Sigmoid colon (tissue), 7 donors: Measurements from ENCODE around the gene C6orf132. TPM values are rescaled to one million over a fixed set of nuclear protein-coding genes. Genes with fewer than 3 reads are reported as not detected.

Experiments used
- DNase-seq: peaks from one replicate; pipeline ENCODE4 v3.0.0-alpha.2; 2019
- H3K27ac ChIP-seq, 4 donors: fragments of 200-600 bp; sonication (generic); one replicate each; pipeline ENCODE4 v1.5.1; 2016 to 2019; ENCODE audit warnings: mild to moderate bottlenecking in 1 of 4
- H3K27me3 ChIP-seq, 3 donors: fragments of 200-600 bp; sonication (generic); one replicate each; pipeline ENCODE4 v1.5.1; 2019; ENCODE audit warnings: mild to moderate bottlenecking in 1 of 3
- H3K36me3 ChIP-seq, 4 donors: fragments of 200-600 bp; sonication (generic); one replicate each; pipeline ENCODE4 v1.5.1; 2016 to 2019
- H3K4me1 ChIP-seq, 4 donors: fragments of 200-600 bp; sonication (generic); one replicate each; pipeline ENCODE4 v1.5.1; 2017 to 2019
- H3K4me3 ChIP-seq, 4 donors: fragments of 200-600 bp; sonication (generic); one replicate each; pipeline ENCODE4 v1.5.1; 2017 to 2019; ENCODE audit warnings: mild to moderate bottlenecking in 2 of 4, moderate library complexity in 1 of 4
- H3K9me3 ChIP-seq, 4 donors: fragments of 200-600 bp in 3 of 4; sonication (generic) in 3 of 4; one replicate each; pipeline versions ENCODE4 v1.5.1 to v1.6.1; 2013 to 2019
- EP300 ChIP-seq, 4 donors: sonication (generic); formaldehyde crosslinking; IDR thresholded peaks; one replicate each; pipeline ENCODE4 v1.6.1; 2017; ENCODE audit warnings: antibody characterized with exemption in 4 of 4
- POLR2A ChIP-seq, 2 donors: fragments of 450-650 bp; IDR thresholded peaks; one replicate each; pipeline ENCODE4 v1.6.1; 2016; ENCODE audit warnings: antibody characterized with exemption in 2 of 2, mild to moderate bottlenecking in 2 of 2, moderate library complexity in 2 of 2
- POLR2AphosphoS5 ChIP-seq, 4 donors: sonication (generic); formaldehyde crosslinking; IDR thresholded peaks; one replicate each; pipeline ENCODE4 v1.6.1; 2017; ENCODE audit warnings: antibody characterized with exemption in 4 of 4
- WGBS, 2 donors: extraction: QIAGEN DNeasy Blood & Tissue Kit; methylation state at CpG; one replicate each; pipeline ENCODE4 v1.1.7; 2013; 5-methylcytosine and 5-hydroxymethylcytosine counted together
- intact Hi-C: fragments of 100-400 bp; cut with DNase I; formaldehyde crosslinking; loops from one replicate; pipeline ENCODE4 v1.15.1; 2023
- polyA plus RNA-seq, 3 donors: library from polyadenylated mRNA; stranded (reverse); fragments of 200-250 nt; gene quantifications; one replicate each; pipeline ENCODE4 v1.2.3, GENCODE V29; 2013
- total RNA-seq, 4 donors: library from RNA; depleted of rRNA; stranded (reverse); fragments of >200 nt; gene quantifications; one replicate each; pipeline ENCODE4 v1.1.0, GENCODE V29; 2016
- TF ChIP-seq, protein P1 (sequence below), 4 experiments: fragments of 450-650 bp in 3 of 4; fragments of 200-600 bp in 1 of 4; IDR thresholded peaks; one replicate each; pipeline ENCODE4 v1.5.1; 2016 to 2019; ENCODE audit warnings: antibody characterized with exemption in 4 of 4, mild to moderate bottlenecking in 3 of 4, moderate library complexity in 2 of 4
- donor health status: healthy with polysubstance abuse.
- donor health status: Bipolar disorder and iron deficiency.
- donor health status: healthy.

Gene C6orf132
- total and polyA plus RNA-seq, 7 donors: 0.33 to 91.3 (median 20.9) TPM; not detected in 1

DNA sequence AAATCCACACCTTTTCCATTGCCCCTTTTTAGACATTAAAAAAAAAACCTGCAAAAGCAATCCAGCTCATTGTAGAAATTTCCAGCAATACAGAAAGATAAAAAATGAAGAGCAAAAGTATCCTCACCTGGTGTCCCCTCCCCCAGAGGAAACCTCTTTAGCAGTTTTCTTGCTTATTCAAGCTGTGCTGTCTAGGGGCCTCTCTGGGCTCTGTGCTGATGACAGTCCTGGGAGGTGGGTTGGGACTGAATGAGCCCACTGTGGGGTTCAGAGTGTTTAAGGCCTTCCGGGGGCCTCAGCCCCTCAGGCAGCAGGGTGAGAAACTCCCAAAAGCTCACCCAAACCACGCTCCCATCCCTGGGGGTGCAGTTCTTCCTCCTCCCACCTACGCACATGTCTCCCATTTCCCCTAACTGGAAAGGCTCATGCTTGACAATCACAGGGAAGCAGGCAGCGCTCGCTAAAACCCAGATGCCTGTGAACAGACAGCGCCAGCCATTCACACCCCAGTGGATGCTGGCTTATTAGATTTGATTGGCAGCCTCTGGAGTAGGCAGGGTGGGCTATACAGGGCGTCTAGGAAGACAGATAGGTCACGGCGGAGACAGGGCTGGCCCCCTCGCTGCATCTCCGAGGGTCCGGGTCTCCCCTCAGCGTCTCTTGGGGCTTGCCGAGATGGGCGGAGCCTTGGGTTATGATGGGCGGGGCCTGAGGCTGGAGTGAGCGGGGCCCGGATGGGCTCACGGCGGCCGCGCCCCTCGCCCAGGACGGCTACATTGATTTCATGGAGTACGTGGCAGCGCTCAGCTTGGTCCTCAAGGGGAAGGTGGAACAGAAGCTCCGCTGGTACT is 35.3 kb upstream of the C6orf132 start:
- no peaks in the 10 kb centered on the region for H3K36me3 ChIP-seq
- no peak overlapping the region for H3K4me3 ChIP-seq
- no peak overlapping the region for H3K27ac ChIP-seq
- H3K9me3 ChIP-seq: no peaks in the 10 kb centered on the region
- intact Hi-C loops: no loop called here
- no peak for TF ChIP-seq POLR2A (IDR thresholded peaks at IDR 0.05)
- no peak for TF ChIP-seq EP300 (IDR thresholded peaks at IDR 0.05)
- TF ChIP-seq, protein P1, sequence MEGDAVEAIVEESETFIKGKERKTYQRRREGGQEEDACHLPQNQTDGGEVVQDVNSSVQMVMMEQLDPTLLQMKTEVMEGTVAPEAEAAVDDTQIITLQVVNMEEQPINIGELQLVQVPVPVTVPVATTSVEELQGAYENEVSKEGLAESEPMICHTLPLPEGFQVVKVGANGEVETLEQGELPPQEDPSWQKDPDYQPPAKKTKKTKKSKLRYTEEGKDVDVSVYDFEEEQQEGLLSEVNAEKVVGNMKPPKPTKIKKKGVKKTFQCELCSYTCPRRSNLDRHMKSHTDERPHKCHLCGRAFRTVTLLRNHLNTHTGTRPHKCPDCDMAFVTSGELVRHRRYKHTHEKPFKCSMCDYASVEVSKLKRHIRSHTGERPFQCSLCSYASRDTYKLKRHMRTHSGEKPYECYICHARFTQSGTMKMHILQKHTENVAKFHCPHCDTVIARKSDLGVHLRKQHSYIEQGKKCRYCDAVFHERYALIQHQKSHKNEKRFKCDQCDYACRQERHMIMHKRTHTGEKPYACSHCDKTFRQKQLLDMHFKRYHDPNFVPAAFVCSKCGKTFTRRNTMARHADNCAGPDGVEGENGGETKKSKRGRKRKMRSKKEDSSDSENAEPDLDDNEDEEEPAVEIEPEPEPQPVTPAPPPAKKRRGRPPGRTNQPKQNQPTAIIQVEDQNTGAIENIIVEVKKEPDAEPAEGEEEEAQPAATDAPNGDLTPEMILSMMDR (IDR thresholded peaks at IDR 0.05): no peak
- no peak for TF ChIP-seq POLR2AphosphoS5 (IDR thresholded peaks at IDR 0.05)
- DNase-seq: no peak
- 22 to 64% methylated on average over 27 of the region's 27 CpGs for WGBS, 2 donors
- H3K4me1 ChIP-seq: no peaks in the 10 kb centered on the region
- peaks cover 0 to 8% (median 0%) of the 10 kb centered on the region in 3 donors for H3K27me3 ChIP-seq

DNA sequence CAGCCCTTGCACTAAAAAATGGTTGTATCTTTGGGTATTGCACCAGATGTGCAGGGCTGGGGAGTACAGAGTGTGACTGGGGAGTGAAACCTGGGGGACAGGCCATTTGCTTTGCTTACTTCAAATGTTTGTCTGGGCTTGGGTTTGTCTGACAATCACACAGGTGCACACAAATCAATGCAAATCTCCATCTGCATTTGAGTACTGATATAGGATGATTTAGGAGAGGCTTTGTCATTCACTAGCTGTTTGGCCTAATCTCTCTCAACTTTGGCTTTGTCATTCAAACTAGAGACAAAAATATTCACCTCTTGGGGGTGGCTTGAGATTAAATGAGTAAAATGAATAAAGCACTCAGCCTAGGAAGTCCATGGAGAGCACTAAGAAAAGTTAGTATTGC is 34.6 kb upstream of the C6orf132 start:
- intact Hi-C loops: no loop called here

DNA sequence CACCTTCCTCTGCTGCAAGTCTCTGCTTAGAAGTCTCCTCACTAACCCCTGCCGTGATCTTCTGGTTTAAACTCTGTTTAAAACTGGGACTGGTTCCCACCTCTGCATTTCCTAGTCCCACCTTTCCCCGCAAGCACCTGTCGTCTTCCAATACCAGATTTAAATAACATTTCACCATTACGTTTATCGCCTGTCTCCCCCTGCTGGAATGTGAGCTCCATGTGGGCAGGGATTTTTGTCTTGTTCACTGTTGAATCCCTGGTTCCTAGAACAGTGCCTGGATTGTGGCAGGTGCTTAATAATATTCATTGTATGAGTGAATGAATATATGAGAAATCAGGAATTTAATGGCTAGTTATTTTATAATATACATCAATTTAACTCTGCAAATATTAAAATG is 33.4 kb upstream of the C6orf132 start:
- TF ChIP-seq POLR2A (IDR thresholded peaks at IDR 0.05) (no peak), POLR2AphosphoS5 (IDR thresholded peaks at IDR 0.05) (no peak), EP300 (IDR thresholded peaks at IDR 0.05) (no peak)
- TF ChIP-seq, protein P1 (IDR thresholded peaks at IDR 0.05): no peak
- no peaks in the 10 kb centered on the region for H3K4me1 ChIP-seq
- WGBS, 2 donors: 76 to 81% methylated on average over 5 of the region's 5 CpGs
- no peak overlapping the region for H3K4me3 ChIP-seq
- H3K27me3 ChIP-seq: peaks cover 0 to 8% (median 0%) of the 10 kb centered on the region in 3 donors
- H3K36me3 ChIP-seq: no peaks in the 10 kb centered on the region
- no peaks in the 10 kb centered on the region for H3K9me3 ChIP-seq
- H3K27ac ChIP-seq: no peak overlapping the region
- intact Hi-C loops: no loop called here
- no peak for DNase-seq

More for the DNA sequence above, 34.6 kb upstream of the C6orf132 start:
- Histone ChIP-seq H3K4me3 (no peak overlapping the region), H3K4me1 (no peaks in the 10 kb centered on the region), H3K9me3 (no peaks in the 10 kb centered on the region), H3K36me3 (no peaks in the 10 kb centered on the region), H3K27ac (no peak overlapping the region), H3K27me3 (peaks cover 0 to 8% (median 0%) of the 10 kb centered on the region in 3 donors)
- TF ChIP-seq, protein P1 (IDR thresholded peaks at IDR 0.05): no peak
- no peak for TF ChIP-seq EP300 (IDR thresholded peaks at IDR 0.05)
- DNase-seq: no peak

DNA sequence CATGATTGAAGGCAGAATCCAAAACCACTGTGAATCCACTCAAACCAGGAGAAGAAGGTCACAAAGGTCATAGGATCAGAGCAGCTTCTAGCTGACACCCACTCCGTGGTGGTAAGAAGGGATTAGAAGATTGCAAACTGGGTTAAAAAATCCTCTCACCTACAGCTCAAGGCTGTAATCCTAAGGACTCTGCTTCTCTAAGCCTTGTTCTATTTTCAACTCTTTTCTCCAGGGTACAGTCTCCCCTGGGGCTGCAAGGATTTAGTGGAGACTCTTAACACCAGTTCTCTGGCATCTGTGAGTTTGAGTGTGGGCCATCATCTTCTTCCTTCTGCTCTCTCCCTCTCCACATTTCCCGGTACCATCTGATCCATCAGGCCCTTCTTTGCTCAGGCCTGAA is 30.7 kb upstream of the C6orf132 start, which contains the start of gene GUCA1A:
GUCA1A (plus strand) TSS at position 264 of the 400 bp plus-strand sequence. CDS start 250 bp downstream, outside the sequence.
- Histone ChIP-seq H3K27ac (no peak within 1 kb of the TSS), H3K9me3 (no peaks in the 10 kb centered on the region), H3K4me1 (no peaks in the 10 kb centered on the region), H3K36me3 (no peaks in the 10 kb centered on the region), H3K4me3 (no peak within 1 kb of the TSS), H3K27me3 (no peaks in the 10 kb centered on the region)
- intact Hi-C loops: no loop called here
- WGBS, 2 donors: 86 to 90% methylated on average over 2 of the region's 2 CpGs
- no peak for DNase-seq
- TF ChIP-seq, protein P1 (IDR thresholded peaks at IDR 0.05): no peak
- TF ChIP-seq EP300 (IDR thresholded peaks at IDR 0.05): no peak
- no peak for TF ChIP-seq POLR2A (IDR thresholded peaks at IDR 0.05)
- no peak for TF ChIP-seq POLR2AphosphoS5 (IDR thresholded peaks at IDR 0.05)
